Activated naive CD4-positive, alpha-beta T cell treated with anti-CD3 and anti-CD28 coated beads, Interleukin-2, amount 10 ng/mL, durations not matched to agents 7 days and 5 days (primary cell): ENCODE results near the gene SLC17A2.
A peak's percentile ranks its signal among the peaks of the same experiment; 100 is the strongest.

Experiments used
- CTCF ChIA-PET: fragments of 350-600 bp; sonication (Branson Sonifier 250); formaldehyde crosslinking; loops from one replicate; lab custom pipeline; 2021; ENCODE audit warnings: antibody characterized with exemption; lab: Charles Lee
- DNase-seq: peaks from one replicate; pipeline ENCODE4 v3.0.0-alpha.2; 2020
- H3K27ac Mint-ChIP-seq: one replicate; pipeline ENCODE4 v1.8.0; 2021; ENCODE audit warnings: mild to moderate bottlenecking, moderate library complexity, mixed read lengths
- H3K27me3 Mint-ChIP-seq: one replicate; pipeline ENCODE4 v1.8.0; 2021; ENCODE audit warnings: mild to moderate bottlenecking, mixed read lengths
- H3K36me3 Mint-ChIP-seq: one replicate; pipeline ENCODE4 v1.8.0; 2021; ENCODE audit warnings: mixed read lengths
- H3K4me1 Mint-ChIP-seq: one replicate; pipeline ENCODE4 v1.8.0; 2021; ENCODE audit warnings: mixed read lengths
- H3K4me3 Mint-ChIP-seq: one replicate; pipeline ENCODE4 v1.8.0; 2021; ENCODE audit warnings: mild to moderate bottlenecking, moderate library complexity, mixed read lengths
- H3K9me3 Mint-ChIP-seq: one replicate; pipeline ENCODE4 v1.8.0; 2021; ENCODE audit warnings: mixed read lengths

Gene SLC17A2

DNA sequence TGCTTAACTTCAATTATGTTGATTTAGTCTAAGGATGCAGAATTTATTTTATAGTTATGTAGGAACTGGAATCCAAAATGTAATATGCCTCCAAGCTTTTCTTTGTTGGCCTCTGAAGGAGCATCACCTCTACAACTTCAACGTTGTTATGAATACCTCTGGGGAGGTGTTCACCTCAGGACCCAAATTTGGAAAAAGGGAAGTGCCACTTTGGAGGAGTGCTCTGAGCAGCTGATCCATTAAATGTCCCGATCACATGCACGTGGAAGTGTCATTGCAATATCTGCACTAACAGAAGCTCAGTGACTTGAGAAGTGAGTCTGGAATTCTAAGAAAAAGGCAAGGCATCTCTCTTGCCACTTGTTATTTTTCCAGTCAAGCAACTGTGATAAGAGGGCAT lies 34.2 kb downstream of the SLC17A2 start:
- Mint-ChIP-seq H3K4me3 (no peak overlapping the region), H3K36me3 (no peaks in the 10 kb centered on the region), H3K27me3 (peaks cover 5% of the 10 kb centered on the region), H3K27ac (no peak overlapping the region), H3K9me3 (no peaks in the 10 kb centered on the region), H3K4me1 (no peaks in the 10 kb centered on the region)
- no peak for DNase-seq
- CTCF ChIA-PET, result interaction anchor here (0.7 kb wide), 1 partner anchor 14 kb away, joined by 3 read pairs; no protein-coding TSS in a partner anchor

DNA sequence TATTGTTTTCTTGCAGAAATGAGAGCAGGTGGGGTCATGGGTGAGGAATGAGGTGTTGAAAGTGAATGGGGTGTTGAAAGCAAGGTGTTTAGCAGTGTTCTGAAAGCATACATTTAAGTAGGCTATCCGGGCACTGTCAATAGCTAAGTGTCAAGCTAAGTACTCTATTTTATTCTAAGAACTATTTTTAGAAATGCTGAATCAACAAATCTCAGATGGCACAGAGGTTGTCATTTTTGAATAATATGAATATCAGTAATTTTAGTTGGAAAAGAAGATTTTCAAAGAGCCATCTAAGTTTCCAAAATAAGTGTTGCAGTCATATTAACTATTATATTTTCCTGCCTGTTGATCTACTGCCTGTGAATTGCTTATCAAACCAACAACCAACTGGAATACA lies 34.7 kb downstream of the SLC17A2 start:
- no peaks in the 10 kb centered on the region for H3K4me1 Mint-ChIP-seq
- no peak overlapping the region for H3K27ac Mint-ChIP-seq
- peaks cover 5% of the 10 kb centered on the region for H3K27me3 Mint-ChIP-seq
- H3K36me3 Mint-ChIP-seq, result no peaks in the 10 kb centered on the region
- H3K4me3 Mint-ChIP-seq, result no peak overlapping the region
- no peak for DNase-seq
- H3K9me3 Mint-ChIP-seq, result no peaks in the 10 kb centered on the region
- CTCF ChIA-PET, result interaction anchor here (0.6 to 0.7 kb wide), 2 partner anchors 14 to 698 kb away, joined by 3 read pairs; no protein-coding TSS in a partner anchor

DNA sequence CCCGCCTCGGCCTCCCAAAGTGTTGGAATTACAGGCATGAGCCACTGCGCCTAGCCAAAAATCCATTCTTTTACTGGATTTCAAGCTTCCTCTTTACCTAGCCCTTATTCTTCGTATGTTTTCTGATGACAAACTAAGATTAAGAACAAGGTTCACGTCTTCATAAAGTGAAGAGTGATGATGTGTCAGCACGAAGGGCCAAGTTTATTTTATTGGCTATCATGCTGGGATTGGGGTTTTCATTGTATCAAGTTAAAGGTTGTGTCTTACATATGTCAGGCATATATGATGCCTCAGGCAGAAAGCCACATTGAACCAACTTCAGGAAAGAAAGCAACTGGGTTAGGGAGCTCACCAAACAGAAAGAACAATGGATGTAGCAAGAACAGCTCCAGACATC lies 36.7 kb downstream of the SLC17A2 start:
- H3K4me1 Mint-ChIP-seq, result no peaks in the 10 kb centered on the region
- H3K27me3 Mint-ChIP-seq, result peaks cover 5% of the 10 kb centered on the region
- no peak for DNase-seq
- no peaks in the 10 kb centered on the region for H3K36me3 Mint-ChIP-seq
- no peak overlapping the region for H3K27ac Mint-ChIP-seq
- CTCF ChIA-PET, result no interaction called here
- H3K4me3 Mint-ChIP-seq, result no peak overlapping the region
- H3K9me3 Mint-ChIP-seq, result no peaks in the 10 kb centered on the region

DNA sequence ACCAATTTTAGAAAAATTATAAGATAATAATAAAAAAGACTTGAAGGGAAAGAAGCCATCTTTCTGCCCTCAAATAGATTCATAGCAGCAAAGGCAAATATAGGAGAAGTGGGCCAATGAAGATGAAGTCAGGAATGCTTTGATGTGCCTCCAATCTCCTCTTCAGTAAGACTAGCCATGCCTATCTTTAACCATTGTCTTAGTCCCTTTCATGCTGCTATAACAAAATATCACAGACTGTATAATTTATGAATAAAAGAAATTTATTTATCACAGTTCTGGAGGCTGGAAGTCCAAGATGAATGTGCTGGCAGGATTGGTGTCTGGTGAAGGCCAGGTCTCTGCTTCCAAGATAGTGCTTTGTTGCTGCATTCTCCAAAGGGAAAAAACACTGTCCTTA lies 37.6 kb downstream of the SLC17A2 start:
- Mint-ChIP-seq H3K9me3 (no peaks in the 10 kb centered on the region), H3K27me3 (peaks cover 5% of the 10 kb centered on the region), H3K4me3 (no peak overlapping the region), H3K36me3 (no peaks in the 10 kb centered on the region), H3K27ac (no peak overlapping the region), H3K4me1 (no peaks in the 10 kb centered on the region)
- no peak for DNase-seq
- CTCF ChIA-PET, result interaction anchor here (0.7 kb wide), 1 partner anchor 105 kb away, joined by 3 read pairs; no protein-coding TSS in a partner anchor

DNA sequence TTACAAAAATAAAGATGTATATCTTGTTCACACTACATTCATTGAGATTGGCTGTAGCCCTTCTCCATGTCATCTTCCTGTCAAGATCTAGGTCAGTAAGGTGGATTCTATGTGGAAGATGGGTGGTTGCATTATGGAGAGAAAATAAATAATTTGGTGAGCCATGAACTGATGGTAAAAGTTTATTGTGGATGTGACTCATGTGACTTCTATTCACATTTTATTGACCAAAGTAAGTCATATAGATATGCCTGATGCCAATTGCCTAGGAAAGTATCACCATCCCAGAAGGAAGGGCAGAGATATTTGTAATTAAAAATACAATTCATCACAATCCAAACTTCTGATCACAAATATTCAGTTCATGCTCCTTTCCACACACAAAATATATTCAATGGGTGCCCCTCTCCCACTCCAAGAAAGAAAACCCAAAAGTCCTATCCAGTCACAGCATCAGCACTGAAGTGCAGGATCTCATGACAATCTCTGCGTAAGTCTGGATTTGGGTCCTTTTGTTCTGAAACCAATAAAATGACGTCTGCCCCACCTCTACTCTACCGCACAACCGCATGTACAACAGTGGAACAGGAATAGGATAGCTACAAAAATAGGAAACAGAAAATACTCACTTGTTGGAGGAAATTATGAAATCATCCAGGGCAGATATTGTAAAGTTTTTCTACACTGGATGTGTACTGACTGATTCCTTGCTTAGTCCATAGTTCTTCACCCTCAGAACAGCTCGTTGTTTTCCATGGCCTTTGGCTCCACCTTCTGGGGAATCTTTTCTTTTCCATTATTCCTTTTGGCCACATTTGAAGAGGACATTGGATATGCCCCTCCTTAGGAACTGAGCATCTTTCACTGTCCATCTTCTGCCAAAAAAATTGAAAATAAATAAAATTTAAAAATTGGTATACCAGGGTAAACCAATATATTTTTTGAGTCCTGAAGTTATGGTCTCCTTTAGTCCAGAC lies 40.3 kb downstream of the SLC17A2 start:
- peak; percentile 40 for DNase-seq
- CTCF ChIA-PET, result interaction anchor here (0.9 to 3.2 kb wide), 4 partner anchors 102 to 172 kb away, joined by 4 to 18 read pairs (median 8); no protein-coding TSS in a partner anchor
- H3K9me3 Mint-ChIP-seq, result no peaks in the 10 kb centered on the region
- H3K4me1 Mint-ChIP-seq, result no peaks in the 10 kb centered on the region
- no peak overlapping the region for H3K4me3 Mint-ChIP-seq
- H3K27ac Mint-ChIP-seq, result no peak overlapping the region
- peaks cover 5% of the 10 kb centered on the region for H3K27me3 Mint-ChIP-seq
- H3K36me3 Mint-ChIP-seq, result no peaks in the 10 kb centered on the region

- Mint-ChIP-seq H3K27ac (no peak overlapping the region), H3K9me3 (no peaks in the 10 kb centered on the region)
- CTCF ChIA-PET, result interaction anchor here (1.3 to 3.2 kb wide), 2 partner anchors 100 to 168 kb away, joined by 4 to 18 read pairs; no protein-coding TSS in a partner anchor
Observed at GRCh38 chr6:25888626-25889025, 41.9 kb downstream of the SLC17A2 start.

GRCh38 chr6:25886066-25886465 lies 44.4 kb downstream of the SLC17A2 start:
- CTCF ChIA-PET, result interaction anchor here (0.6 to 2.2 kb wide), 2 partner anchors 98 to 163 kb away, joined by 3 to 5 read pairs; no protein-coding TSS in a partner anchor
- DNase-seq, result no peak
- no peaks in the 10 kb centered on the region for H3K27me3 Mint-ChIP-seq
- H3K4me3 Mint-ChIP-seq, result no peak overlapping the region
- H3K4me1 Mint-ChIP-seq, result peaks cover 2% of the 10 kb centered on the region
- H3K27ac Mint-ChIP-seq, result no peak overlapping the region
- no peaks in the 10 kb centered on the region for H3K36me3 Mint-ChIP-seq
- H3K9me3 Mint-ChIP-seq, result no peaks in the 10 kb centered on the region

More at GRCh38 chr6:25888626-25889025, 41.9 kb downstream of the SLC17A2 start:
- Mint-ChIP-seq H3K4me3 (no peak overlapping the region), H3K27me3 (no peaks in the 10 kb centered on the region), H3K36me3 (no peaks in the 10 kb centered on the region), H3K4me1 (no peaks in the 10 kb centered on the region)
- DNase-seq, result no peak

GRCh38 chr6:25883991-25884390 lies 46.5 kb downstream of the SLC17A2 start:
- H3K27ac Mint-ChIP-seq, result no peak overlapping the region
- peaks cover 2% of the 10 kb centered on the region for H3K4me1 Mint-ChIP-seq
- H3K36me3 Mint-ChIP-seq, result no peaks in the 10 kb centered on the region
- no peak for DNase-seq
- no peak overlapping the region for H3K4me3 Mint-ChIP-seq
- peaks cover 6% of the 10 kb centered on the region for H3K27me3 Mint-ChIP-seq
- no peaks in the 10 kb centered on the region for H3K9me3 Mint-ChIP-seq
- CTCF ChIA-PET, result no interaction called here

DNA sequence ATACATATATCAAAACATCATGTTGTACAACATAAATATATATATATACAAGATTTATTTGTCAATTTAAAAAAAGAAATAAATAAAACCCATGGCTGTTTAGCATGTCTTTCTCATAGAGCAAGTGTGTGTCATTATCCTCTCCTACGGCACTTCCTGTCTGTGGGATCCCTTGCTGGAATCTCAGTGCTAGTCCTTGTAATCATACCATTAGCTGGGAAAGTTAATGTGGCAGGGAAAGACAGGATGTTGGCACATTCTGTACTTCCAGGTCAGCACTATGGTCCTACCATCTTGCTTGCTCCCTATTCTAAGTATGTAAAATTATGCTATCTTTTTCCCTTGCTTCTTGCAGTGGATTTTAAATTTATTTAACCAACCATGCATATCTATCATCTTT lies 47.0 kb downstream of the SLC17A2 start:
- CTCF ChIA-PET, result no interaction called here
- H3K36me3 Mint-ChIP-seq, result no peaks in the 10 kb centered on the region
- H3K9me3 Mint-ChIP-seq, result no peaks in the 10 kb centered on the region
- no peak for DNase-seq
- no peak overlapping the region for H3K27ac Mint-ChIP-seq
- no peak overlapping the region for H3K4me3 Mint-ChIP-seq
- peaks cover 11% of the 10 kb centered on the region for H3K27me3 Mint-ChIP-seq
- H3K4me1 Mint-ChIP-seq, result peaks cover 2% of the 10 kb centered on the region

GRCh38 chr6:25882051-25882496 lies 48.4 kb downstream of the SLC17A2 start:
- CTCF ChIA-PET, result interaction anchor here (0.8 to 1.5 kb wide), 9 partner anchors 14 to 121 kb away, joined by 3 to 6 read pairs (median 3); no protein-coding TSS in a partner anchor
- Mint-ChIP-seq H3K27me3 (peaks cover 11% of the 10 kb centered on the region), H3K36me3 (no peaks in the 10 kb centered on the region), H3K4me1 (peaks cover 4% of the 10 kb centered on the region), H3K9me3 (no peaks in the 10 kb centered on the region), H3K4me3 (peak overlapping the region; percentile 73), H3K27ac (no peak overlapping the region)
- DNase-seq, result peak; percentile 53

GRCh38 chr6:25880601-25881000 lies 49.9 kb downstream of the SLC17A2 start:
- no peak overlapping the region for H3K4me3 Mint-ChIP-seq
- H3K9me3 Mint-ChIP-seq, result no peaks in the 10 kb centered on the region
- no peaks in the 10 kb centered on the region for H3K36me3 Mint-ChIP-seq
- peaks cover 16% of the 10 kb centered on the region for H3K27me3 Mint-ChIP-seq
- H3K4me1 Mint-ChIP-seq, result peaks cover 16% of the 10 kb centered on the region
- CTCF ChIA-PET, result no interaction called here
- no peak overlapping the region for H3K27ac Mint-ChIP-seq
- DNase-seq, result no peak

GRCh38 chr6:25878721-25879322 lies 51.7 kb downstream of the SLC17A2 start:
- Mint-ChIP-seq H3K27ac (no peak overlapping the region), H3K4me3 (no peak overlapping the region), H3K4me1 (peaks cover 34% of the 10 kb centered on the region), H3K27me3 (peaks cover 16% of the 10 kb centered on the region), H3K36me3 (no peaks in the 10 kb centered on the region), H3K9me3 (no peaks in the 10 kb centered on the region)
- no peak for DNase-seq
- CTCF ChIA-PET, result no interaction called here

GRCh38 chr6:25875926-25876602 lies 54.4 kb downstream of the SLC17A2 start:
- CTCF ChIA-PET, result interaction anchor here (0.6 kb wide), 1 partner anchor 328 kb away, joined by 3 read pairs; no protein-coding TSS in a partner anchor
- Mint-ChIP-seq H3K27me3 (peaks cover 22% of the 10 kb centered on the region), H3K36me3 (peaks cover 2% of the 10 kb centered on the region), H3K9me3 (no peaks in the 10 kb centered on the region), H3K27ac (peak overlapping the region; percentile 40), H3K4me1 (peaks cover 46% of the 10 kb centered on the region), H3K4me3 (no peak overlapping the region)
- no peak for DNase-seq

DNA sequence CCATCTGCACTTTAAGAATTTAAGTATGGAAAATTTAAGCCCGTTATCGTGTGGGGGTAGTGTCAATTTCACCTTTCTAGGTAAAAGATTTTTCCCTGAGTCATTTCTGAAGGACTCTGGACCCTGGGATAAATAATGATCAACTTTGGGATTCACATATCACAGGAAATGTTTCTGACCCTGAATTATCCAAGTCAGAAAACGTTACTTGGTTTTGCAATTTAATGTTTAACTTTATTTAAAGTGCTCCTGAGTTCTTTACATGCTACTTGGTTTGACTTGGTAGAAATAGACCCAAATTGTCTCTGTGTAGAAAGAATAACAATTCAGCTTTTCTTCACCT lies 55.0 kb downstream of the SLC17A2 start:
- Mint-ChIP-seq H3K4me3 (no peak overlapping the region), H3K27me3 (peaks cover 22% of the 10 kb centered on the region), H3K9me3 (no peaks in the 10 kb centered on the region), H3K36me3 (peaks cover 2% of the 10 kb centered on the region), H3K27ac (no peak overlapping the region), H3K4me1 (peaks cover 46% of the 10 kb centered on the region)
- no peak for DNase-seq
- CTCF ChIA-PET, result no interaction called here
